GM23338 (cell line): Measurements from ENCODE around the gene ANO10. TPM values are rescaled to one million over a fixed set of nuclear protein-coding genes. Genes with fewer than 3 reads are reported as not detected.

ENCODE experiments used
- ATAC-seq: fragments of 200-7000 bp; cut with Tn5 transposase; 3 replicates; pipeline ENCODE4 v1.9.1; 2020
- DNase-seq: peaks from one replicate; pipeline ENCODE4 v3.0.0-alpha.2; 2015; ENCODE audit warnings: low spot score
- H2AFZ ChIP-seq: fragments of 200-600 bp; sonication (generic); 2 replicates; pipeline ENCODE4 v1.8.0; 2016; ENCODE audit warnings: antibody characterized with exemption, mild to moderate bottlenecking, moderate library complexity
- H3F3A ChIP-seq: fragments of 200-600 bp; sonication (generic); replicated peaks from 2 replicates; pipeline ENCODE4 v1.8.0; 2017; ENCODE audit warnings: antibody characterized with exemption, mixed run types, low read depth
- H3K27ac ChIP-seq: fragments of 200-600 bp; sonication (generic); 2 replicates; pipeline ENCODE4 v1.6.1; 2016; ENCODE audit warnings: low read depth
- H3K27me3 ChIP-seq: fragments of 200-600 bp; sonication (generic); 2 replicates; pipeline ENCODE4 v1.8.0; 2016; ENCODE audit warnings: mild to moderate bottlenecking, mixed run types, moderate library complexity; ENCODE audit not compliant: insufficient read depth
- H3K36me3 ChIP-seq: fragments of 200-600 bp; sonication (generic); 2 replicates; pipeline ENCODE4 v1.8.0; 2016; ENCODE audit warnings: mild to moderate bottlenecking; ENCODE audit not compliant: insufficient read depth
- H3K4me1 ChIP-seq: fragments of 200-600 bp; sonication (generic); 2 replicates; pipeline ENCODE4 v1.8.0; 2016; ENCODE audit warnings: mild to moderate bottlenecking, moderate library complexity; ENCODE audit not compliant: insufficient read depth
- H3K4me2 ChIP-seq: fragments of 200-600 bp; sonication (generic); 2 replicates; pipeline ENCODE4 v1.7.1; 2017; ENCODE audit warnings: mixed run types
- H3K4me3 ChIP-seq: fragments of 200-600 bp; sonication (generic); 2 replicates; pipeline ENCODE4 v1.6.1; 2016; ENCODE audit warnings: mixed run types
- H3K79me2 ChIP-seq: fragments of 200-600 bp; sonication (generic); replicated peaks from 2 replicates; pipeline ENCODE4 v1.8.0; 2017; ENCODE audit warnings: mild to moderate bottlenecking; ENCODE audit not compliant: insufficient read depth
- H3K9me2 ChIP-seq: fragments of 200-600 bp; sonication (generic); 2 replicates; pipeline ENCODE4 v1.8.0; 2017; ENCODE audit not compliant: insufficient read depth
- H4K20me1 ChIP-seq: fragments of 200-600 bp; sonication (generic); replicated peaks from 2 replicates; pipeline ENCODE4 v1.8.0; 2017; ENCODE audit warnings: mild to moderate bottlenecking; ENCODE audit not compliant: insufficient read depth
- H3K27ac Mint-ChIP-seq: 2 replicates; pipeline ENCODE4 v1.8.0; 2020; ENCODE audit warnings: inconsistent platforms, mild to moderate bottlenecking, moderate library complexity, mixed read lengths
- H3K27me3 Mint-ChIP-seq: 3 replicates; pipeline ENCODE4 v1.8.0; 2022; ENCODE audit warnings: low read depth, mild to moderate bottlenecking, moderate library complexity, mixed read lengths, inconsistent platforms; ENCODE audit not compliant: insufficient read depth, poor library complexity
- H3K36me3 Mint-ChIP-seq: 3 replicates; pipeline ENCODE4 v1.8.0; 2021; ENCODE audit warnings: low read depth, mild to moderate bottlenecking, inconsistent platforms, moderate library complexity, mixed read lengths
- H3K4me1 Mint-ChIP-seq: 3 replicates; pipeline ENCODE4 v1.8.0; 2020; ENCODE audit warnings: mild to moderate bottlenecking, inconsistent platforms, mixed read lengths
- H3K4me3 Mint-ChIP-seq: 3 replicates; pipeline ENCODE4 v1.8.0; 2021; ENCODE audit warnings: moderate library complexity, mild to moderate bottlenecking, inconsistent platforms, mixed read lengths
- H3K9me3 Mint-ChIP-seq: 3 replicates; pipeline ENCODE4 v1.8.0; 2020; ENCODE audit warnings: moderate library complexity, mild to moderate bottlenecking, inconsistent platforms, mixed read lengths
- CREB1 ChIP-seq: fragments of 250-450 bp; sonication (Bioruptor Pico); IDR thresholded peaks from 2 replicates; pipeline ENCODE4 v1.5.0; 2020; ENCODE audit warnings: low read depth, mild to moderate bottlenecking, moderate library complexity
- CTCF ChIP-seq, 2 experiments: fragments of 200-600 bp in 1 of 2; sonication (generic) in 1 of 2; conservative IDR thresholded peaks; 2 replicates each; pipeline versions ENCODE4 v1.5.1 to v1.6.1; 2016 to 2017; ENCODE audit warnings: antibody characterized with exemption in 2 of 2, low read depth in 2 of 2, mild to moderate bottlenecking in 2 of 2, moderate library complexity in 1 of 2
- ETS1 ChIP-seq: IDR thresholded peaks from 2 replicates; pipeline ENCODE4 v1.6.1; 2016; ENCODE audit warnings: antibody characterized with exemption
- EZH2 ChIP-seq: fragments of 200-600 bp; sonication (generic); IDR thresholded peaks from one replicate; pipeline ENCODE4 v1.8.0; 2017; ENCODE audit warnings: antibody characterized with exemption, mild to moderate bottlenecking, low read depth; ENCODE audit not compliant: unreplicated experiment
- EZH2phosphoT487 ChIP-seq: fragments of 200-600 bp; sonication (generic); IDR thresholded peaks from one replicate; pipeline ENCODE4 v1.8.1; 2018; ENCODE audit warnings: antibody characterized with exemption; ENCODE audit not compliant: unreplicated experiment
- JUNB ChIP-seq: IDR thresholded peaks from one replicate; pipeline ENCODE4 v1.6.1; 2016; ENCODE audit warnings: antibody characterized with exemption; ENCODE audit not compliant: unreplicated experiment
- NANOG ChIP-seq: IDR thresholded peaks from 2 replicates; pipeline ENCODE4 v1.6.1; 2016; ENCODE audit warnings: antibody characterized with exemption, borderline replicate concordance
- POLR2AphosphoS5 ChIP-seq: IDR thresholded peaks from 2 replicates; pipeline ENCODE4 v1.6.1; 2016; ENCODE audit warnings: antibody characterized with exemption, low read depth
- REST ChIP-seq: IDR thresholded peaks from one replicate; pipeline ENCODE4 v1.6.1; 2018; ENCODE audit warnings: antibody characterized with exemption; ENCODE audit not compliant: unreplicated experiment
- STAT1 ChIP-seq: IDR thresholded peaks from one replicate; pipeline ENCODE4 v1.6.1; 2016; ENCODE audit warnings: antibody characterized with exemption; ENCODE audit not compliant: unreplicated experiment
- ZNF114 ChIP-seq: fragments of 250-450 bp; sonication (Bioruptor Pico); IDR thresholded peaks from 2 replicates; pipeline ENCODE4 v1.5.0; 2020; ENCODE audit warnings: mild to moderate bottlenecking, moderate library complexity
- ZNF331 ChIP-seq: fragments of 250-450 bp; sonication (Bioruptor Pico); IDR thresholded peaks from 2 replicates; pipeline ENCODE4 v1.5.0; 2020; ENCODE audit warnings: low read depth, mild to moderate bottlenecking, moderate library complexity
- ZNF462 ChIP-seq: fragments of 250-450 bp; sonication (Bioruptor Pico); IDR thresholded peaks from 2 replicates; pipeline ENCODE4 v1.5.0; 2020; ENCODE audit warnings: mild to moderate bottlenecking, moderate library complexity
- polyA plus RNA-seq: library from polyadenylated mRNA; unstranded; fragments of >200 nt; fragmentation: Nextera tagmentation; extraction: Ambion mirVana; gene quantifications from 2 replicates; pipeline ENCODE4 v1.2.1, GENCODE V29; 2016
- total RNA-seq: library from RNA; depleted of rRNA; stranded (reverse); fragments of >200 nt; shearing (Covaris generic); gene quantifications from 2 replicates; pipeline ENCODE4 v1.2.3, GENCODE V29; 2014

The ANO10 gene
- total and polyA plus RNA-seq, 2 experiments from 2014 or later = 29.2 to 48.1 TPM

GRCh38 chr3:43612419-43612818, 9.4 kb downstream of the ANO10 start:
- H3K4me2 ChIP-seq = no peak overlapping the region
- no peaks in the 10 kb centered on the region; the same call in none of the 2 replicates for H4K20me1 ChIP-seq
- ATAC-seq (no peak), DNase-seq (no peak)
- peaks cover 3% of the 10 kb centered on the region for H3K27me3 Mint-ChIP-seq
- no peaks in the 10 kb centered on the region for H3K27me3 ChIP-seq
- no peaks in the 10 kb centered on the region for H3K36me3 ChIP-seq
- no peak overlapping the region for H2AFZ ChIP-seq
- no peaks in the 10 kb centered on the region for H3F3A ChIP-seq
- 0 out of 2 replicates have a peak, but pooled peaks cover 2% of the 10 kb centered on the region for H3K4me1 ChIP-seq
- no peaks in the 10 kb centered on the region; the same call in 1 of the 2 replicates for H3K9me2 ChIP-seq
- H3K4me3 Mint-ChIP-seq = no peak overlapping the region
- H3K27ac Mint-ChIP-seq = no peak overlapping the region
- no peak overlapping the region for H3K4me3 ChIP-seq
- no peaks in the 10 kb centered on the region for H3K9me3 Mint-ChIP-seq
- H3K4me1 Mint-ChIP-seq = peaks cover 9% of the 10 kb centered on the region; the same call in 2 of the 3 replicates
- H3K79me2 ChIP-seq = peaks cover 77% of the 10 kb centered on the region
- no peak overlapping the region for H3K27ac ChIP-seq
- TF ChIP-seq ZNF462 (CRISPR knock-in tag) (no peak), JUNB (no peak), ETS1 (no peak), CREB1 (CRISPR knock-in tag) (no peak), POLR2AphosphoS5 (no peak), ZNF331 (CRISPR knock-in tag) (no peak), STAT1 (no peak), ZNF114 (CRISPR knock-in tag) (no peak), EZH2 (no peak), REST (no peak), EZH2phosphoT487 (no peak), NANOG (no peak), CTCF (conservative IDR thresholded peaks at IDR 0.05; ENCODE audit: low read depth in 2 of 2) (no peak)
- H3K36me3 Mint-ChIP-seq = no peaks in the 10 kb centered on the region
